Tibial nerve (tissue), 4 donors: ENCODE measurements around the gene SNX33. TPM values are rescaled to one million over a fixed set of nuclear protein-coding genes. Genes with fewer than 3 reads are reported as not detected.

Source experiments
- DNase-seq, 2 donors: peaks; one replicate each; pipeline ENCODE4 v3.0.0-alpha.2; 2019; ENCODE audit warnings: low spot score in 2 of 2
- H3K27ac ChIP-seq, 4 donors: fragments of 200-600 bp; sonication (generic) in 3 of 4; one replicate each; pipeline ENCODE4 v1.5.1; 2017 to 2019; ENCODE audit warnings: mild to moderate bottlenecking in 1 of 4
- H3K27me3 ChIP-seq, 2 donors: fragments of 200-600 bp; sonication (generic) in 1 of 2; one replicate each; pipeline versions ENCODE4 v1.5.1 to v1.6.0; 2017 to 2019
- H3K36me3 ChIP-seq, 3 donors: fragments of 200-600 bp; sonication (generic); one replicate each; pipeline ENCODE4 v1.5.1; 2018 to 2019
- H3K4me1 ChIP-seq, 4 donors: fragments of 200-600 bp; sonication (generic) in 3 of 4; one replicate each; pipeline ENCODE4 v1.5.1; 2017 to 2019
- H3K4me3 ChIP-seq, 4 donors: fragments of 200-600 bp; sonication (generic) in 3 of 4; one replicate each; pipeline ENCODE4 v1.5.1; 2017 to 2019; ENCODE audit warnings: mild to moderate bottlenecking in 1 of 4, moderate library complexity in 1 of 4
- H3K9me3 ChIP-seq, 4 donors: fragments of 200-600 bp; sonication (generic) in 3 of 4; one replicate each; pipeline ENCODE4 v1.5.1; 2017 to 2019
- CTCF ChIP-seq, 5 experiments: fragments of 200-600 bp in 3 of 5; fragments of 450-650 bp in 2 of 5; sonication (generic) in 3 of 5; IDR thresholded peaks; one replicate each; pipeline ENCODE4 v1.5.1; 2016 to 2019; ENCODE audit warnings: antibody characterized with exemption in 5 of 5, mild to moderate bottlenecking in 3 of 5, moderate library complexity in 2 of 5
- EP300 ChIP-seq, 2 donors: sonication (generic); formaldehyde crosslinking; IDR thresholded peaks; one replicate each; pipeline ENCODE4 v1.6.1; 2017; ENCODE audit warnings: antibody characterized with exemption in 2 of 2, mild to moderate bottlenecking in 1 of 2
- POLR2A ChIP-seq, 2 donors: fragments of 450-650 bp; IDR thresholded peaks; one replicate each; pipeline ENCODE4 v1.6.1; 2017; ENCODE audit warnings: antibody characterized with exemption in 2 of 2, mild to moderate bottlenecking in 2 of 2, moderate library complexity in 2 of 2
- WGBS, 2 donors: methylation state at CpG; one replicate each; pipeline ENCODE4 v1.1.5; 2018; 5-methylcytosine and 5-hydroxymethylcytosine counted together
- total RNA-seq, 4 donors: library from RNA; depleted of rRNA; stranded (reverse); fragments of >200 nt; gene quantifications; one replicate each; pipeline ENCODE4 v1.1.0, GENCODE V29; 2016

The SNX33 gene
- total RNA-seq, 4 donors from 2014 or later = 29.7 to 44.9 (median 31.1) TPM

GRCh38 chr15:75669879-75670212, 22.1 kb downstream of the SNX33 start:
- no peaks in the 10 kb centered on the region for H3K36me3 ChIP-seq
- no peaks in the 10 kb centered on the region for H3K27me3 ChIP-seq
- 65 to 73% methylated on average over 6 of the region's 6 CpGs for WGBS, 2 donors
- H3K9me3 ChIP-seq = no peaks in the 10 kb centered on the region
- H3K4me3 ChIP-seq = no peak overlapping the region
- H3K4me1 ChIP-seq = peaks cover 0 to 68% (median 39%) of the 10 kb centered on the region in 4 donors
- TF ChIP-seq EP300 (IDR thresholded peaks at IDR 0.05) (no peak), POLR2A (IDR thresholded peaks at IDR 0.05) (no peak), CTCF (IDR thresholded peaks at IDR 0.05) (no peak)
- no peak for DNase-seq
- H3K27ac ChIP-seq = peak overlapping the region in 2 of 4 donors; percentile 4 to 11

- DNase-seq = no peak
- Histone ChIP-seq H3K4me1 (peaks cover 0 to 72% (median 38%) of the 10 kb centered on the region in 4 donors), H3K27me3 (no peaks in the 10 kb centered on the region), H3K36me3 (peaks cover 0 to 21% (median 0%) of the 10 kb centered on the region in 3 donors), H3K9me3 (no peaks in the 10 kb centered on the region), H3K4me3 (no peak overlapping the region), H3K27ac (peak overlapping the region in 3 of 4 donors; percentile 77 to 87 (median 86))
- no peak for TF ChIP-seq POLR2A (IDR thresholded peaks at IDR 0.05)
- TF ChIP-seq EP300 (IDR thresholded peaks at IDR 0.05) = no peak
- no peak for TF ChIP-seq CTCF (IDR thresholded peaks at IDR 0.05)
- 67 to 71% methylated on average over 11 of the region's 11 CpGs for WGBS, 2 donors
These were observed 24.3 kb downstream of the SNX33 start for GRCh38 chr15:75671730-75672602.

- Histone ChIP-seq H3K4me1 (peaks cover 0 to 64% (median 30%) of the 10 kb centered on the region in 4 donors), H3K4me3 (no peak overlapping the region), H3K27me3 (no peaks in the 10 kb centered on the region), H3K36me3 (peaks cover 0 to 30% (median under 1%) of the 10 kb centered on the region in 3 donors), H3K9me3 (no peaks in the 10 kb centered on the region), H3K27ac (peak overlapping the region; percentile 43 to 87 (median 82))
- WGBS, 2 donors = 20 to 26% methylated on average over 7 to 14 of the region's 14 CpGs
- TF ChIP-seq EP300 (IDR thresholded peaks at IDR 0.05) (peak in 1 of 2 donors; percentile 47), CTCF (IDR thresholded peaks at IDR 0.05) (no peak)
- DNase-seq = no peak
These were observed 25.1 kb downstream of the SNX33 start for GRCh38 chr15:75672646-75673425.

GRCh38 chr15:75673426-75674235, 25.9 kb downstream of the SNX33 start:
- Histone ChIP-seq H3K27ac (peak overlapping the region; percentile 43 to 87 (median 82)), H3K9me3 (no peaks in the 10 kb centered on the region), H3K4me1 (peaks cover 0 to 58% (median 30%) of the 10 kb centered on the region in 4 donors), H3K27me3 (no peaks in the 10 kb centered on the region), H3K36me3 (peaks cover 0 to 38% (median 2%) of the 10 kb centered on the region in 3 donors), H3K4me3 (no peak overlapping the region)
- peak in 1 of 2 donors; percentile 46 for TF ChIP-seq EP300 (IDR thresholded peaks at IDR 0.05)
- no peak for TF ChIP-seq POLR2A (IDR thresholded peaks at IDR 0.05)
- WGBS, 2 donors = 54 to 56% methylated on average over 6 to 9 of the region's 10 CpGs
- peak; percentile 80 to 82 for DNase-seq

GRCh38 chr15:75674366-75674765, 26.7 kb downstream of the SNX33 start:
- Histone ChIP-seq H3K27ac (peak overlapping the region in 2 of 4 donors; percentile 86 to 87), H3K9me3 (no peaks in the 10 kb centered on the region), H3K36me3 (peaks cover 0 to 45% (median 2%) of the 10 kb centered on the region in 3 donors), H3K4me3 (no peak overlapping the region), H3K4me1 (peaks cover 0 to 58% (median 30%) of the 10 kb centered on the region in 4 donors), H3K27me3 (no peaks in the 10 kb centered on the region)
- no peak for DNase-seq
- 67% methylated on average over 1 to 3 of the region's 8 CpGs for WGBS, 2 donors
- no peak for TF ChIP-seq EP300 (IDR thresholded peaks at IDR 0.05)
- no peak for TF ChIP-seq CTCF (IDR thresholded peaks at IDR 0.05)
- TF ChIP-seq POLR2A (IDR thresholded peaks at IDR 0.05) = no peak
